ENCODE measurements around the gene KDM3B.
"Not testable (repeated sequence)": the region's sequence is repeated elsewhere in the genome, so short reads cannot be mapped to it uniquely, and the experiment has no call there.

Gene KDM3B

GRCh38 chr5:138349852-138350562, 2.5 kb upstream of the KDM3B start:
- DNase-seq = no peak

DNA sequence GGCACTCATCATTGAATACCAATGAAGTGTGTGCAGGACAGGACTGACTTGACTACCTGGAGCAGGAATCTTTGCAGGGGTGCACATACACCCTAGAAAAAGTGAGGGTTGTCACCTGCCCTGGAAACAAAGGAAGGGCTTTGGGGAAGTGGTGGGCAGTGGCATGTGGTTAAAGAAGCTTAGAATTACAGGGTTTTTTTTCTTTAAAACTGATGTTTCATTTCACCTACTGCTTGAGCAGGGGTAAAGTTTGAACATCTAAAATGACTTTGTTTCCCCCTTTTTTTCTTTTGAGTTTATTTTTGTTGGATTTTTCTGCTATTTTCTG, 2.0 kb upstream of the KDM3B start:
- DNase-seq = no peak

DNA sequence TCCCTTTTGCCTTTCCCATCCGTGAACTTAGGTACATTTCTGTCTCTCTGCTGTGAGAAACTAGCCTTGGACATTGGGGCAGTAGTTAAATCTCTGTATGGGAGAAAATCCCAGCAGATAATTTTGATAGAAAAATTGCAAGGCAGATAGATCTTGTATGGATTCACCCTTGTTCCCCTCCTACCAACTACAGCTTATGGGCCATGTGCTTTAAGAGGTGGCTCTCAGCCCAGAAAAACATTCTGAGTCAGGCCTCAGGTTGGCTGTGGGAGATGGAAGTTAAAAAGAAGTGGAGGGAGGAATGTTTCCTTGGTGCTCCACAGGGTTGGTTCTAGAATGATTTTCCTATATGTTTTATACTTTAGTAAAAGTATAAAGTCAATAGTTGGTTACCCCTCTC, 1.4 kb upstream of the KDM3B start:
- no peak for DNase-seq

DNA sequence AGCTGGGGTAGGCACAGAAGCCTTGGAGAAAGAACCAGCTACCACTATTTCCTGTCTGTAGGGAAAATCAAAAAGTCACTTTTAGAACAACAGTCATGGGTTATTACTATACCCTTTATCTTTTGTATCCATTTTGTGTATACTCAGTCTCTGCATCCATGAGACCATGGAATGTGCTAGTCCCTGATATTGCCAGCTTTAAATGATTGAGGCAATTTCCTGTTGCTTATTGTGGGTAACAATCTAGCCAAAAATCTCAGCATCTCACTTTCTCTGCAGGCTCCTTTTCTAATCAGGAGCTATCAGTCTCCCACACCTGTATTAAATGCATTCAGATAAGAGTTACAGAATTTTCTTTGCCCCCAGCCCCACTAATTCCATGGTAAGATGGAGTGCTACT, 968 bp upstream of the KDM3B start:
- no peak for DNase-seq

DNA sequence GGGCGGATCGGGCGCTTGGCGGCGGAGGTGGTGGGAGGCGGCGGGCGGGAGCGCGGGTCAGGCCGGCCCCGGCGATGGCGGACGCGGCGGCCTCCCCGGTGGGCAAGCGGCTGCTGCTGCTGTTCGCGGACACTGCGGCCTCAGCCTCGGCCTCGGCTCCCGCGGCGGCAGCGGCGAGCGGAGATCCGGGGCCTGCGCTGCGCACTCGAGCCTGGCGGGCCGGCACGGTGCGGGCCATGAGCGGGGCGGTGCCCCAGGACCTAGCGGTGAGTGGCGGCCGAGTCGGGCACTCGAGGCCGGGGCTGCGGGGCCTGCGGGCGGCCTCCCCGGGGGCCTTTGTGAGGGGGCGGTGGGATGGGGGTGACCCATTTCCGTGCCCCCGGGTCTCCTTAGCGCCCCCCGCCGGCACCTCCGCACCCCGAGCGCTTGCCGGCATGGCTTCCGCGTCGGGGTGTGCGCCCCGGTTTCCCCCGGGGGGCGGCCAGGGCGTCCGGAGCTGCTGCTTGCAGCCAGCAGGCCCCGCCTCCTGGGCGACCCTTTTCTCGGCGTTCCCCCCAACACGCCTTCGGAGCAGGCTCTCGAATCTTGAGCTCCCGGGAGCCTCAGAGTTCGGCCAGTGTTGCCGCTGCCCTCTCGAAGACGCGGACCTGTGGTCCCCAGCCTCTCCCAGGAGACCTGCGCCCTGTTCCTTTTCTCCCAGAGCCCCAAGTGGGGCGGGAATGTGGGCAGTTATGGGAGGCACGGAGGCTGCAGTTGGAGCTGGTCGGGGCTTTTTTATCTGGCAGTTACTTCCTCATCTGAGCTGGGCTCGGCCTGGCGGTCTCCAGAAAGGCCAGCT, 456 bp downstream of the KDM3B start:
- peak; percentile 80 for DNase-seq

DNA sequence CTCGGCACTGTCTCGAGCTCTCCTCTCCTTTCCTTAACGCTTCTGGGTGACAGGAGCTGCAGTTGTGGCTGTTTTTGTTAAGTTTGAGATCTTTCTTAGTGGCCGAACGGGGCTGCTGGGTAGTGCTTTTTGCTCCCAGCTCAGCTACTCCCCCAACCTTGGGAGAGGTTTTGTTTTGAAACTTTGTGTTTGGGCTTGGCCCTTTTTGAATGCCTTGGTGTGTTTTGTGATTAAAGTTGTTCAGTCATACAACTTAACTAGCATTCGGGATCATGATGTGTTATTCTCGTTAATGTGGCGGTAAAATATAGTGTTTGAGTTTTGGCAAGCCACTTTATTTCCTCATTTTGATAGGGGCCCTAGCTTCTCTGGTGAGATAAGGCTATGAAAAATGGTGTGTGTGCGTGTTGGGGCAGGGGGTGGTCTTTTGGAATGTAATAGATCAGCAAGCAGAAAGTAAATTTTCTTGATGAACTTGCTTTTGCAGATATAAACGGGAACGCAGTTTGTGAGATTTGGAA, 1.1 kb downstream of the KDM3B start:
- DNase-seq = no peak

DNA sequence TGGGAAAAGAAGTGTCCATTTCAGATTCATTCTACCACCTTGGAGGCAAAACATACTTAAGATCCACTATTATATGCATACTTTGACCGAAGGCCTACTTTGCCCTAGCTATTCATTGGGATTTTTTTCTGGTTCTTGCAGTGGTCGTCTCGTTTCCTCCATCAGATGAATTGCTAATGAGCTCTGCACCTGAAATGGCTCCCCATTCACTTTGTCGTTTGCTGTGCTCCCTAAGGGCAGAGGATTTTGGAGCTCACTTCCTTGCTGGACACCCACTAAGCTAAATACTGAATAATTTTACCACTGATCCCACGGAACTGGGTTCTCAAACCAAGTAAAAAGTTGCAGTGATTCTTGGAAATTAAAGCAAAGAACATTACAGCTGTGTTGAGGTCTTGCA, 1.9 kb downstream of the KDM3B start:
- no peak for DNase-seq

- DNase-seq = peak; percentile 64
Observed at GRCh38 chr5:138354926-138355378, 2.5 kb downstream of the KDM3B start.

DNA sequence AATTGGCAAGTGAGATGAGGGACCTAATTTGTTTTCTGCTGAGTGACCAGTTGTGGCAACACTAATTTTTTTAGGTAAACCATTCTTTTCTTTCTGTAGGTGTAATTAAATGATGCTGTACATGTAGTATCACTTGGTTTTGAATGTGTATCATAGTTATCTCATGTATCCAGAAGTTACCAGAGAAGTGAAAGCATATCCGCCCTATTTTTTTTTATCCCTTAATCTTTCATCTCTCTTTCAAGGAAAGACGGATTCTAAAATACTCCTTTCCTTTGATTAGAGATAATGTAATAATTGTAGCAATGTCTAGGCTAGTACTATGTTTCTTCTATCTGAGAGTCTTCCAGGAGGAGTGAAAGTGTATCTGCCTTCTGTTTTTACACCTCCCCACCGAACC, 7.1 kb downstream of the KDM3B start:
- DNase-seq = no peak

GRCh38 chr5:138360941-138361452, 8.5 kb downstream of the KDM3B start:
- DNase-seq = no peak

- DNase-seq = no peak
Observed at GRCh38 chr5:138364576-138364975, 12.1 kb downstream of the KDM3B start.

- no peak for DNase-seq
Observed at GRCh38 chr5:138366632-138367382, 14.3 kb downstream of the KDM3B start.

DNA sequence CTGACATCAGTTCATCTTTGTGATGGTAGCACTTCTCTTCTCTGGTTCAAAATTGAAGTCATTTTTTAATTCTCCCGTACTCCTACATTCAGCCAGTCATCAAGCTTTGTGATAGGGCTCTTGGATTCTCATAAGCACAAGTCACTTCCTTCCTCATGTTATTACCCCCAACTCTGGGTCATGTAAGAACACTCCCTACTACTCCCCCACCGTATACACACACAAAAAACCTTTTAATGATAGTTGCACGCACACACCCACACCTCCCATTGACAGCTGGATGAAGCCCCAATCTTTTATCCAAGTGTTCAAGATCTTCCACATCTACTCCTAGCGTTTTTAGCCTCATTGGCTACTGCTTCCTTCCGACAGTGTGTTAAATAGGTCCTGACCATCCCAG, 16.8 kb downstream of the KDM3B start:
- DNase-seq = no peak

DNA sequence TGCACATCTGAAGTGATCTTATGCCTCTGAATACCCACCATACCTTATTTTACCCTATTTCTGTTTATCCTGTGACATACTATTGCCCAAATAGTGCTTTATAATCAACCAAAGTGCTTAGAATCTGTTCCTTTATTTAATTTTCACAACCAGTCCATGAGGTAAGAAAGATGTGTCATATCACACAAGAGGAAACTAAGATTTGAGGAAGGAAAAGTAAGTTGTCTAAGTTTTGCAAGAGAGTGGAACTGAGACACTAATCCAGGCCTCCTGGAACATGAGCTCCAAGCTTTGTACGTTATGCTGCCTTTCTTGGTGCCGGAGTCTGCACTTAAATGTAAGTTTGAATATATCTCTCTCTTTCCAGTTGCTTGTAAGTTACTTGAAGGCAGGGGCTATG, 17.2 kb downstream of the KDM3B start:
- no peak for DNase-seq

DNA sequence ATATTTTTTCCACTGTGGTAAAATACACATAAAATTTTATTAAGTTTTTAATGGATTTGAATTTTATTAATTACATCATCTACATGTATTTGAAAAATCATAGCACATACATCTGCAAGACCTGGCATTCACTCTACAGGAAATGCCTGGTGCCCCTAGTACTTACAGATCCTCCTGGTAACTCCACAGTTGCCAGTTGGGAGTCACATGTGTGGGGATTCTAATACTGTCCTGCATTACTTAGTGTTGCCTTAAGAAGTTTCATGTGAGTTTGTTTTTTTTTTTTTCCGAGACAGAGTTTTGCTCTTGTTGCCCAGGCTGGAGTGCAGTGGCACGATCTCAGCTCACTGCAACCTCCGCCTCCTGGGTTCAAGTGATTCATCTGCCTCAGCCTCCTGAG, 18.1 kb downstream of the KDM3B start:
- no peak for DNase-seq

DNA sequence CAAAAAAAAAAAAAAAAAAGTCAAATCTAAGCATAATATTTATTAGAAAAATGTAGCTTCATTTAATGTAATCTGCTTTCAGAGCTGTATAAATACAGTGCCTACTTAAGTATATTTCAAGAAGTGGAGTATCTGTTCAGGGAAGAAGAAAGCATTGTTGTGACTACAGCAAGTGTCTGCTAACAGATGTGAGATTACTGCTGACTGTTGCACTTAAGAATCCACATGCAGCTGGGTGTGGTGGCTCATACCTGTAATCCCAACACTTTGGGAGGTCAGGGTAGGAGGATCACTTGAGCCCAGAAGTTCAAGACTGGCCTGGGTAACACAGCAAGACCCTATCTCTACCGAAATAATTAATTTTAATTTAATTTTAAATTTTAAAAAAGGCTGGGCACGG, 19.0 kb downstream of the KDM3B start:
- no peak for DNase-seq

DNA sequence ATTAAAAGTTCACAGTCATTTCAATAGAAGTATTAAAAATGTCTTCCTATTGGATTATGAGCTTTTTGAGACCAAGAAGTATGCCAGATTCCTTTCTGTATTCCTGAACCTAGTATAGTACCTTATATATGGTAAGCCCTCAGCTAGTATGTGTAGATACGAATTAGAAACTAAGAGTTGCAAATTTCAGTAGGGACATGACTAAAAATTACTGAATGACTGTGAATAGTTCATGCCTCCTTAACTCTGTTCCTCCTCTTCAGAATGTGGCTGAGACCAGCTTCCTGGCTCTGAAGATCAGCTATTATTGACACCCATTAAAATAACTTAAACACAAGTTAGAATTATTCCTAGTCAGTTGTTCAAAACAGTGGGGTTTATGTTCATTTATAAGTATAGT, 19.7 kb downstream of the KDM3B start:
- no peak for DNase-seq

GRCh38 chr5:138372653-138373052, 20.2 kb downstream of the KDM3B start:
- DNase-seq = no peak

DNA sequence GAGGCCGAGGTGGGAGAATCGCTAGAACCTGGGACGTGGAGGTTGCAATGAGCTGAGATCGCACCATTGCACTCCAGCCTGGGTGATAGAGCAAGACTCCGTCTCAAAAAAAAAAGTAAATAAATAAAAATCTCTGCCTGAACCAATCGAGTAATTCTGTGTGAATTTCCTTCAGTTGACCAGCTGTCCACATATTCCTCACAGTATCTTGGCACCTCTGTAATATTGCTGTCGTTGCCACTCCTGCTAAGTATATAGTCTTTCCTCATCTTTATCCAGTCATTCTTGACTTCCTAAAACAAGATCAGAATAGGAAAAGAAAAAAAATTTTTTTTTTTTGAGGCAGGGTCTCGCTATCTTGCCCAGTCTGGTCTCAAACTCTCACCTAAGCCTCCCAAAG, 29.9 kb downstream of the KDM3B start:
- no peak for DNase-seq

DNA sequence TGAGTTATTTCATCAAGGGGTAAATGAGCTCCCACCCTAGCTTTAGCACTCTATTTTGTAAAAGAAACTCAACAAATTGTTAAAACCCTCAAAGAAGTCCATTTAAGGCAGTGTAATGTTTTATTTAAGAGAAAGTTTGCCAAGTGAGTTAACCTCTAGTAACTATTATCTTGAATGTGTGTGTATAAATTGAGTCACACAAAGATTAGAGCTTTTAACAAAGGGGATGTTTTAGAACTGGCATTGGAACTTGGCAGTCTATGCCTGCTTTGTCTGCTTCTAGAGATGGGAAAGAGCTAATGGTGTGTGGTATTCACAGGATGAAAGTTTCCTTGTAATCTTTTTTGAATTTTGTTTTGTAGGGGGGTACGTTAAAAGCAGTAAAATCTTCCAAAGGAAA, 33.2 kb downstream of the KDM3B start:
- DNase-seq = no peak

DNA sequence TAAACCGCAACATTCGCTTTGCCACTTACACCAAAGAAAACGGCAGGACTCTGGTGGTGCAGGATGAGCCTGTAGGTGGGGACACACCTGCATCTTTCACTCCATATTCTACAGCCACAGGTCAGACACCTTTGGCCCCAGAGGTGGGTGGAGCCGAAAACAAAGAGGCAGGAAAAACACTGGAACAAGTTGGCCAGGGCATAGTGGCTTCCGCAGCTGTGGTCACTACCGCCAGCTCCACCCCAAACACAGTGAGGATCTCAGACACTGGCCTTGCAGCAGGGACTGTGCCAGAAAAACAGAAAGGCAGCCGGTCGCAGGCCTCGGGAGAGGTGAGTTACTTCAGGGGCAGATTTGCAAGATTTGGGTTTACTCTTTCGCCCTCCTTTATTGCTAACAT, 33.8 kb downstream of the KDM3B start:
- DNase-seq = no peak

- DNase-seq = no peak
Observed at GRCh38 chr5:138389332-138389731, 36.8 kb downstream of the KDM3B start.

- DNase-seq = not testable (repeated sequence)
Observed at GRCh38 chr5:138389911-138390310, 37.4 kb downstream of the KDM3B start.
